Measurements from ENCODE around the gene TRAP1.

DNA sequence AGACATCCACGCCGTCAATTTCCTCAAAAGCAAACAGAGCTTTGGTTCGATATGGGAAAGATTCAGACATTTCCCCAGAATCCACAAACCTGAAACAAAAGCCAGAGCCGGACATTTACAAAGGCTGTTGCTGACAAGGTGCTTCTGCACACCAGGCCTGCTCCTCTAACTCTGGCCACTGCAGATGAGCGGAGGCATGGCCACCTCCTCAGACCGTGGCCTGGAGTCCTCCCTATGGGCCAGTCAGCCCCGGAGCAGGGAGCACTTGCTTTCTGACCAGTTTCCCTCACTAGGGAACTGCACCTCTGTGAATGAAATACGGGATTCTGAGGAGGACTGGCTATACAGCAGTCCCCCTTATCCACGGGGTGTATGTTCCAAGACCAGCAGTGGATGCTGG lies 22.3 kb upstream of the TRAP1 start:
- no peak for TF ChIP-seq POLR2A (IDR thresholded peaks at IDR 0.05; ENCODE audit: low read length)
- TF ChIP-seq, protein P1, sequence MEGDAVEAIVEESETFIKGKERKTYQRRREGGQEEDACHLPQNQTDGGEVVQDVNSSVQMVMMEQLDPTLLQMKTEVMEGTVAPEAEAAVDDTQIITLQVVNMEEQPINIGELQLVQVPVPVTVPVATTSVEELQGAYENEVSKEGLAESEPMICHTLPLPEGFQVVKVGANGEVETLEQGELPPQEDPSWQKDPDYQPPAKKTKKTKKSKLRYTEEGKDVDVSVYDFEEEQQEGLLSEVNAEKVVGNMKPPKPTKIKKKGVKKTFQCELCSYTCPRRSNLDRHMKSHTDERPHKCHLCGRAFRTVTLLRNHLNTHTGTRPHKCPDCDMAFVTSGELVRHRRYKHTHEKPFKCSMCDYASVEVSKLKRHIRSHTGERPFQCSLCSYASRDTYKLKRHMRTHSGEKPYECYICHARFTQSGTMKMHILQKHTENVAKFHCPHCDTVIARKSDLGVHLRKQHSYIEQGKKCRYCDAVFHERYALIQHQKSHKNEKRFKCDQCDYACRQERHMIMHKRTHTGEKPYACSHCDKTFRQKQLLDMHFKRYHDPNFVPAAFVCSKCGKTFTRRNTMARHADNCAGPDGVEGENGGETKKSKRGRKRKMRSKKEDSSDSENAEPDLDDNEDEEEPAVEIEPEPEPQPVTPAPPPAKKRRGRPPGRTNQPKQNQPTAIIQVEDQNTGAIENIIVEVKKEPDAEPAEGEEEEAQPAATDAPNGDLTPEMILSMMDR (IDR thresholded peaks at IDR 0.05), result no peak
- no peak for TF ChIP-seq RFX5 (IDR thresholded peaks at IDR 0.05)
- no peak for TF ChIP-seq MAZ (IDR thresholded peaks at IDR 0.05; ENCODE audit: borderline replicate concordance, low read depth, low read length)
- TF ChIP-seq MAX (IDR thresholded peaks at IDR 0.05), result no peak
- TF ChIP-seq, protein P2, sequence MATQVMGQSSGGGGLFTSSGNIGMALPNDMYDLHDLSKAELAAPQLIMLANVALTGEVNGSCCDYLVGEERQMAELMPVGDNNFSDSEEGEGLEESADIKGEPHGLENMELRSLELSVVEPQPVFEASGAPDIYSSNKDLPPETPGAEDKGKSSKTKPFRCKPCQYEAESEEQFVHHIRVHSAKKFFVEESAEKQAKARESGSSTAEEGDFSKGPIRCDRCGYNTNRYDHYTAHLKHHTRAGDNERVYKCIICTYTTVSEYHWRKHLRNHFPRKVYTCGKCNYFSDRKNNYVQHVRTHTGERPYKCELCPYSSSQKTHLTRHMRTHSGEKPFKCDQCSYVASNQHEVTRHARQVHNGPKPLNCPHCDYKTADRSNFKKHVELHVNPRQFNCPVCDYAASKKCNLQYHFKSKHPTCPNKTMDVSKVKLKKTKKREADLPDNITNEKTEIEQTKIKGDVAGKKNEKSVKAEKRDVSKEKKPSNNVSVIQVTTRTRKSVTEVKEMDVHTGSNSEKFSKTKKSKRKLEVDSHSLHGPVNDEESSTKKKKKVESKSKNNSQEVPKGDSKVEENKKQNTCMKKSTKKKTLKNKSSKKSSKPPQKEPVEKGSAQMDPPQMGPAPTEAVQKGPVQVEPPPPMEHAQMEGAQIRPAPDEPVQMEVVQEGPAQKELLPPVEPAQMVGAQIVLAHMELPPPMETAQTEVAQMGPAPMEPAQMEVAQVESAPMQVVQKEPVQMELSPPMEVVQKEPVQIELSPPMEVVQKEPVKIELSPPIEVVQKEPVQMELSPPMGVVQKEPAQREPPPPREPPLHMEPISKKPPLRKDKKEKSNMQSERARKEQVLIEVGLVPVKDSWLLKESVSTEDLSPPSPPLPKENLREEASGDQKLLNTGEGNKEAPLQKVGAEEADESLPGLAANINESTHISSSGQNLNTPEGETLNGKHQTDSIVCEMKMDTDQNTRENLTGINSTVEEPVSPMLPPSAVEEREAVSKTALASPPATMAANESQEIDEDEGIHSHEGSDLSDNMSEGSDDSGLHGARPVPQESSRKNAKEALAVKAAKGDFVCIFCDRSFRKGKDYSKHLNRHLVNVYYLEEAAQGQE (IDR thresholded peaks at IDR 0.05), result no peak
- no peak for TF ChIP-seq CBX2 (IDR thresholded peaks at IDR 0.05; ENCODE audit: borderline replicate concordance, low read depth)
- no peak for TF ChIP-seq HOXB5 (CRISPR knock-in tag; IDR thresholded peaks at IDR 0.05)

Measured in A549 (cell line).